SK-MEL-5 (cell line): ENCODE data around the gene SLC4A1AP. TPM values are rescaled to one million over a fixed set of nuclear protein-coding genes. Genes with fewer than 3 reads are reported as not detected.
A peak's percentile ranks its signal among the peaks of the same experiment; 100 is the strongest.
"Not testable (repeated sequence)": the region's sequence is repeated elsewhere in the genome, so short reads cannot be mapped to it uniquely, and the experiment has no call there.

ENCODE experiments used
- DNase-seq: peaks from one replicate; pipeline ENCODE4 v3.0.0-alpha.2; 2016; ENCODE audit warnings: low read depth, low spot score
- in situ Hi-C: cut with HindIII; loops from 2 replicates; pipeline ENCODE4 v1.10.0; 2016; ENCODE audit warnings: low sequenced_read_pairs, high pct_unique_total_duplicates, low pct_unique_long_range_greater_than_20kb
- polyA plus RNA-seq, 2 experiments: library from polyadenylated mRNA; depleted of rRNA; stranded (reverse); fragments of >200 nt; gene quantifications; 2 replicates each; pipeline ENCODE4 v1.2.3, GENCODE V29; 2015
- total RNA-seq: library from RNA; depleted of rRNA; stranded (reverse); fragments of >200 nt; shearing (Covaris generic); gene quantifications from 2 replicates; pipeline ENCODE4 v1.2.3, GENCODE V29; 2014; rRNA removed

SLC4A1AP gene, protein sequence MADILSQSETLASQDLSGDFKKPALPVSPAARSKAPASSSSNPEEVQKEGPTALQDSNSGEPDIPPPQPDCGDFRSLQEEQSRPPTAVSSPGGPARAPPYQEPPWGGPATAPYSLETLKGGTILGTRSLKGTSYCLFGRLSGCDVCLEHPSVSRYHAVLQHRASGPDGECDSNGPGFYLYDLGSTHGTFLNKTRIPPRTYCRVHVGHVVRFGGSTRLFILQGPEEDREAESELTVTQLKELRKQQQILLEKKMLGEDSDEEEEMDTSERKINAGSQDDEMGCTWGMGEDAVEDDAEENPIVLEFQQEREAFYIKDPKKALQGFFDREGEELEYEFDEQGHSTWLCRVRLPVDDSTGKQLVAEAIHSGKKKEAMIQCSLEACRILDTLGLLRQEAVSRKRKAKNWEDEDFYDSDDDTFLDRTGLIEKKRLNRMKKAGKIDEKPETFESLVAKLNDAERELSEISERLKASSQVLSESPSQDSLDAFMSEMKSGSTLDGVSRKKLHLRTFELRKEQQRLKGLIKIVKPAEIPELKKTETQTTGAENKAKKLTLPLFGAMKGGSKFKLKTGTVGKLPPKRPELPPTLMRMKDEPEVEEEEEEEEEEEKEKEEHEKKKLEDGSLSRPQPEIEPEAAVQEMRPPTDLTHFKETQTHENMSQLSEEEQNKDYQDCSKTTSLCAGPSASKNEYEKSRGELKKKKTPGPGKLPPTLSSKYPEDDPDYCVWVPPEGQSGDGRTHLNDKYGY
- 36.6 and 39.8 TPM in 2 replicates for total RNA-seq
- 33.6 and 41.3 TPM in 2 replicates for polyA plus RNA-seq (2015; cell fraction: cytosol; rRNA removed)
- polyA plus RNA-seq (2015; cell fraction: nucleus; rRNA removed): 44.6 and 45.3 TPM in 2 replicates

DNA sequence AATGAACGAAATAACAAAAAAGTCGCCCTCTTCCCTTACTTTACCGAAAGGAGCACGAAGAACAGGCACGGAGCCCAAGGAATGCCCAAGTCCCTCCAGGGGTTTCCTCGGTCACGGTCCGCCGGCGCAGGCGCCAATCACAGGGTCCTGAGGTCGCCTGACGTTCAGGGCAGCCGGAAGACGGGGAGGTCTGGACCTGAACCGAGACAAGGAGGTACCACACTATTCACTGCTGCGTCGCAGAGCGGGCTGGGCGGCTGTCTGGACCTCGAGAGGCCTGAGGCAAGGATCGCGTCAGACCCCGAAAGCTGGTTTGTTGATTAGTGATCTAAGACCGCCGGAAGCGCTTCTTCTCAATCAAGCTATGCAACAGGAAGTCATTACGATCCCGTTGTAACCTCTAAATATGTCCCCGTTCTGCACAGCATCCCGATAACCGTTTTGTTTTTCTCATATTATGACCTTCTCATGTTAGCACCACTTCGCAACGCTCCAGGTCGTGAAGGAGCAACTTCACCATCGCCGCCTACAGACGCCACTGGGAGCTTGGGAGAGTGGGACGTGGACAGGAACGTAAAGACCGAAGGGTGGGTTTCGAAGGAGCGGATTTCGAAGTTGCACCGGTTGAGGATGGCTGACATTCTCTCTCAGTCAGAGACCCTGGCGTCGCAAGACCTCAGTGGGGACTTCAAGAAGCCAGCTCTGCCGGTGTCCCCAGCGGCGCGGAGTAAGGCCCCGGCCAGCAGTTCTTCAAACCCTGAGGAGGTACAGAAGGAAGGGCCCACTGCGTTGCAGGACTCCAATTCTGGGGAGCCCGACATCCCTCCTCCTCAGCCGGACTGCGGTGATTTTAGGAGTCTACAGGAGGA is at the start of gene SLC4A1AP, which contains the start of gene SUPT7L:
Gene SLC4A1AP (plus strand): TSS at position 605 of the 869 bp plus-strand sequence. CDS start 26 bp downstream, at position 631.
Gene SUPT7L (minus strand): TSS at position 330 of the 869 bp plus-strand sequence. CDS start 1,422 bp downstream, outside the sequence.
- DNase-seq: peak; percentile 88
- in situ Hi-C loops: no loop called here

DNA sequence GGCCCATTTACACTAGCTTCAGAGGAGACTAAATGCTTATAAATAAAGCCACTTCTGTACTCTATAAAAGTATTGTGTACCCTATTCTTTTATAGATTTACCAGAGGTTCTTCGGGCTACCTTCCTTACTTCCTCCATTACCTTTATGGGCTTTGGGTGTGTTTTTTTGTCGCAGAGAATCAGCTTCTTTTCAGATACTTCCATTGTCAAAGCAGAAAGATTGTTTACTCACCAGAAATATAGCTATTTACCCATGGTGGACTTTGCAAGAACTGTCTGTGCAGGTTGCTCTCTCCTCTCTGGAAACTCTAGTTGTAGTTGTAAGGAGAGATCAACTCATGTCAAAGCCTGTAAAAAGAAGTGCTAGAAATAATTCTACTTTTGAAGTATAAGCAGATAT is 49.7 kb upstream of the SLC4A1AP start:
- no peak for DNase-seq
- in situ Hi-C loops: no loop called here

DNA sequence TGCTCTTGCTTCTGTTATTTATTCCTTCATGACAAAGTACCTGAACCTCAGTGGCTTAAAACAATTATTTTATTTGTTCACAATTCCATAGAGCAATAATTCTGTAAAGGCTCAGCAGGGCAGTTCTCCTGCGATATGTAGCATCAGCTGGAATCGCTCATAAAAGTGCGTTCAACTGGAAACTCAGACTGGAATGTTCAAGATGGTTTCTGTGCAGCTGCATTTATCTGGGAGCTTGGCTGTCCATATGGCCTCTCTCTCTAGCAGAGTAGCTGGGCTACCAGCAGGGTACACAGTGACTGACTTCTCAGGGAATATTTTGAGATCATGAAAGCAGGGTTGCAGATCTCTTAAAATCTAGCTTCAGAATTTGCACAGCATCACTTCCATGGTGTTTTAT is 48.4 kb upstream of the SLC4A1AP start:
- in situ Hi-C loops: no loop called here
- no peak for DNase-seq

DNA sequence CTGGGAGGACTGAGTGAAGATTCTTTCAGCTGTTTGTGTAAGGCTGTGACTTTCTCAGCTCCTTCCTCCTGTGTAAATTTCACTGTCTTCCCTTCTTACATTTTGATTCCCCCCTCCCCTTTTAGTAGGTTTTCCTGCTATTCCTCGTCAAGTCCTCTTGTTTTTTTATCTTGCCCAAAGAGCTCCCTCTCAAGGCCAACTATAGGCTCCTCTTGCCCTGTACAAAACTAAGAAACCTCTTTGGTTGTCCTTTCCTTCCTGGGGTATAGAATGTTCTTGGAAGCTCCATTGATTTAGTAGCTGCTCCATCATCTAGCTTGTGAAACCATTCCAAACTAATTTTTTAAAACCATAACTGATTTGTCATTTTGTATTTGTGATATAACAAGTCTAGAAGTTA is 42.2 kb upstream of the SLC4A1AP start:
- DNase-seq: peak; percentile 47
- in situ Hi-C loops: no loop called here

DNA sequence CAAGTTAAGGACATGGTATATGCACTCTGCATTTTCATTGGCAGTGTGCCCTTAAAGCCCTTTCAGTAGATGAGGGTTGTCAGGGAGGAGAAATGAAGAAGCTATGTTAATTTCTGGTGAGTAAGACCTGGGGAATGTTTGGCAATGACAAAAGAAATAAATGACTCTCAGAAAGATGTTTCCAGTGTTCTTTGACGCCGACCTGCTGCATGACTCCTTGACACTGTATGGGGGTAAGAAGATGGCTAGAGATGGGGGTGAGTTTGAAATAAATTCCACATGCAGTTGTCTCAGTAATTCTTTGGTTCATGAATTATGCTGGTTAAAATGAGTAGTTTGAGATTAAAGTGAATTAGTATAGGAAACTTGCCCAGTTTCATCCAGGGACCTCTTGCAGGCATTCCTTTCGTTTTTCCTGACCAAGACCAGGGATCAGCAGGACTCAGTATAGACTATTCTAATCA is 40.7 kb upstream of the SLC4A1AP start:
- in situ Hi-C loops: no loop called here
- no peak for DNase-seq

DNA sequence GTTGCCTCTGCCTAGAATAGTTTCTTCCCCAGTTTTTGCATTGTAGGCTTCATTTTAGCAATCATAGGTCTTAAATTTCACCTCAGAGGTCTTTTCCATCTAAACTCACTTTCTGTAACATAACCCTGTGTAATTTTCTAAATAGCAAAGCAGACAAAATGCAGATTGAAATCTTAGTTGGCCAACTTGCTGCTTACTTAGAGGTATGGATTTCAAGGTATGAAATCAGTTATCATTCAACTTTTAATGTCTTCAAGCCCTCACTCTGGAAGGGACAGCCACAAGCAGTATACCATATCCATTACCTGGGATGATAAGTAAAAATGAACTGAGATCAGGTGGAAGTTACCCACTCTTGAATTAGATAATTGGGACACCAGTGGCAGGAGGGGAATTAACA is 38.7 kb upstream of the SLC4A1AP start:
- no peak for DNase-seq
- in situ Hi-C loops: no loop called here

DNA sequence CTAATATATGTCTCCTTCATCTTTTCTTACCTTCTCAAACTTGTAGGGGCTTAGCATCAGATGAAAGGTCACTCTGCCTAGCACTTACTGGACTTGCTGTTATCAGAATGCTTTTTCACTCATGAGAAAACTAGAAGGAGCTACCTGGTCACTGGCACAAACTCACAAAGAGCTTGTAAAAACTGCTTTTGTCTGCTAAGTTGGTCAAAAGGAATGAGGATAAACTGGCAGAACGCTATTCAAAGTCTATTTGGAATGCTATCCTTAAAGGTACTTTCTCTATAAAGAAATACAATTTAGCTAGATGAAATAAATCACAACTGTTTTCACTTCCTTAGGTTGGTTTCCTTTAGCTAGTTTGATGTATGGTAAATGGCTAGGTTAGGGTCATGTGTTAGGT is 37.4 kb upstream of the SLC4A1AP start:
- in situ Hi-C loops: not testable (repeated sequence)

DNA sequence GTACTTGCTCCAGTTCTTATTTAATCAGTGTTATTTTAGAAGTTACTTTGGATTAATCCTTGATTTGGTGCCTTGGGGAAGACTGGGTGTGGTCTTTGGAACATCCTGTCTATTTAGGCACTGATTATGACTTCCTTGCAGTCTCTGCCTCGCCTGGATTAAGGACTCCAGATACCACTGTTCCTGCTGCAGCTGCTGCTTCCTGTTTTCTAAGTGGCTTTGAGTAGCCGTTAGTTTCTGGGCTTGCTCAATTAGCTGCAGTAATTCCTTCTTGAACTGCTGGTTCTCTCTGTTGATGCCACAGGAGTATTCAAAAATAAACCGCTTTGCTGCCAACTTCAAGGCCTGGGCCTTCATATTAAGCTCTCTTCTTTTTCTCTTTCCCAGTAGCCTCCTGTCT is 36.8 kb upstream of the SLC4A1AP start:
- DNase-seq, in situ Hi-C loops: not testable (repeated sequence)

More for the DNA sequence above, 37.4 kb upstream of the SLC4A1AP start:
- DNase-seq: not testable (repeated sequence)

DNA sequence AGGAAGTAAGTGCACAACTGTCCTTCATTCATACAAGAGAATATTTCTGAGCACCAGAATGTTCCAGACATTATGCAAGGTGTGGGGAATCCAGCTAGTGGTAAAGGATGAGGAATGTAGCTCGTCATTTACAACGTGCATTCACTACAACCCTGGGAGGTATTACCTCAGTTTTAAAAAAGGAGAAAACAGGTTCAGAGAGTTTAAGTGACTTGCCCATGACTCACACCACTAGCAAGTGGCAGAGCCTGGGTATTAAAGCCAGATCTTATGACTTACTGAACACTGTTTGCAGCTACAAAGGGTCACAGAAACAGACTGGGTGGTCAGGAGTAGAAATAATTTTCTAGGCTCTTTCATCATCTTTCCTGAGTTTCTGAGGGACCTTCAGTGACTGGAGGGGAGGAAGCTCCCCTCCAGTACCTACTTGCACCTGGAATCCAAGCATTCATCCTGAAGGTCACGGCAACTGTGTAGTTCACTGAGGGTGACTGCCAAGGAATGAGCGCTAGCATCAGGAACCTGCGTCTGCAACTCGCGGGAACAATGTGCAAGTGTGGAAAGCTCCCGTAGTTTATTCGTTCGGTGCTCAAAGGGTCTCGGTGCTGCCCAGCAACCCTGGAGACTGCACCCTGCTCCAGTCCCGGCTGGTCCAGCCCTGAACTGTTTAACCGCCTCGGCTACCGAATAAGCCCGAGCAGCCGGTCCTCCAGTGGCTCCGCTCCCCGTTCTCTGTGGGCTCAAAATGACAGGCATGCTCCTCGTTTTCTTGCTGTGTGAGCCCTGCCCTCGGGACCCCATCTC is 35.5 kb upstream of the SLC4A1AP start:
- no peak for DNase-seq
- in situ Hi-C loops: no loop called here

DNA sequence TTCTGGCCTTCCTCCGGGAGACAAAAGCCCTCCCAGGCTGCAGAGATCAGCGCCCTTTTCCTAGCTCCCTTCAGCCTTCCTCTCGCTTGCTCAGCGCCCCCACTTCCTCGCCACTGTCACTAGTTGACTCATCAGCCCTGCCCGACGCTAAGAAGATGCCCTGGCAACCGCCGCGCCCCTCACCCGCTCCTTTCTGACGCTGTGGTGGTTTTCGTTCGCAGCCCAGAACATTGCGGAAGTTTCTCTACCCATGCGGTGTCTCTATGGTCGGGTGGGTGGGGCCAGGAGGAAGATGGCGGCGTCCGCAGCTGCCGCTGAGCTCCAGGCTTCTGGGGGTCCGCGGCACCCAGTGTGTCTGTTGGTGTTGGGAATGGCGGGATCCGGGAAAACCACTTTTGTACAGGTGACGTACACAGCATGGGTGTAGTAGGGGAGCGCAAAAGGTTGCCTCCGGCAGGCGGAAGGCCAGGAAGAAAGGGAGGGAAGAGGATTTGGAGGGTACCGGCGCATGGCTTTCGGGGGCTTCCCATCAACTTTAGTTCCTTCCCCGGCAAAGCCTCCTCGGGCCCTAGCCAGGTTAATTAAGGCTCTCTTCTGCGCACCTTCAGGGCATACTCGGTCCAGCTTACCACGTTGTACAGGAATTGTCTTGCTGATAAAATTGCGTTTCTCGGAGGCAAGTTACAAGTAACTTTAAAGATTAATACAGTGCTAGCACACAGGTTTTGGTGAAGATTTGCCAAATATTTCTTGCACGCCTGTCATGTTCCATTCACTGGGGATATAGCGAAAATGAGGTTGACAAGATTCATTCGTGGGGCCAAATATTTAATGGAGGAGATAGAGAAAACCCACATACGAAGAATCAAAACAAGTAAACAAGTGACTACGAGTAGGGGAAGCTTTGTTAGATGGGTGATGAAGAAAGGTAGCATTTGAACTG is 34.7 kb upstream of the SLC4A1AP start, which contains the start of the genes CCDC121 and GPN1:
Gene CCDC121 (minus strand): TSS at position 246 of the 943 bp plus-strand sequence. CDS start 1,213 bp downstream, outside the sequence.
Gene GPN1 (plus strand): TSS at position 284 of the 943 bp plus-strand sequence. CDS start 9 bp downstream, at position 293.
- DNase-seq: peak; percentile 86
- in situ Hi-C loops: no loop called here

DNA sequence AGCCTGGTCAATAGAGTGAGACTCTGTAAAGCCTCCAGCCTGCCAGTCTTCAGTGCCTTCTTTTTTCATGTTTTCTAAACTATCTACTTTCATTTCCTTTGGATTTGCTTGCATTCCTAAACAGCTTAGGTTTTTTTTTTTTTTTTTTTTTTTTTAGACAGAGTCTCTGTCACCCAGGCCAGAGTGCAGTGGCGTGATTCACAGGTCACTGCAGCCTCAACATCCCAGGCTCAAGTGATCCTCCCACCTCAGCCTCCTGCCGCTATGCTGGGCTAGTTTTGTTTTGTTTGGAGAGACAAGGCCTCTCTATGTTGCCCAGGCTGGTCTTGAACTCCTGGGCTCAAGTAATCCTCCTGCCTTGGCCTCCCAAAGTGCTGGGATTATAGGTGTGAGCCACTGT is 33.4 kb upstream of the SLC4A1AP start:
- in situ Hi-C loops, DNase-seq: not testable (repeated sequence)

DNA sequence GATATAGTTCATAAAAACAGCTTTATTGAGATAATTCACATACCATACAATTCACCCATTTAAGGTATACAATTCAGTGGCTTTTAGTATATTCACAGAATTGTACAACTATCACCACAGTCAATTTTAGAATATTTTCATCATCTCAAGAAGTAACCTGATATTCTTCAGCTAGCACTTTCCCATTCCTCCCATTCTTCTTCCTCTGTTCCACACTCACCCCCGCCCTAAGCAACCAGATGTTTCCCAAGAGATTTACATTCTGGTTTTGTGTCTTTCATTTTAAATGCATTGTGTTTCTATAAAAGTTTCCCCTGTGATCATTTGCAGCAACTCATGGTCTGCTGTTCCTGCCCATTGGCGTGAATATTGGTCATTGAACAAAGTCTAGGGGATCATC is 29.4 kb upstream of the SLC4A1AP start:
- in situ Hi-C loops: no loop called here
- DNase-seq: no peak

DNA sequence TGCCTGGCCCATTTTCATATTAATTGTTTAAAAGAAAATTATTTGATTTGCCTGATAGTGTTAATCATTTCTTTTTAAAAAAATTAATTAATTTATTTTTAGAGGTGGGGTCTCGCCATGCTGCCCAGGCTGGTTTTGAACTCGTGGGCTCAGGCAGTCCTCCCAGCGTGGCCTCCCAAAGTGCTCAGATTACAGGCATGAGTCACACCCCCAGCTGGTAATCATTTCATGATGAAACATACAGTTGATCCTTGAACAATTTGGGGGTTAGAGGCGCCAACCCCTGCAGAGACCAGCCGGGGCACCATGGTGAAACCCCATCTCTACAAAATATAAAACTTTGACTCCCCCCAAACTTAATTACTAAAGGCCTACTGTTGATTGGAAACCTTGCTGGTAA is 26.9 kb upstream of the SLC4A1AP start:
- in situ Hi-C loops: no loop called here
- DNase-seq: no peak

DNA sequence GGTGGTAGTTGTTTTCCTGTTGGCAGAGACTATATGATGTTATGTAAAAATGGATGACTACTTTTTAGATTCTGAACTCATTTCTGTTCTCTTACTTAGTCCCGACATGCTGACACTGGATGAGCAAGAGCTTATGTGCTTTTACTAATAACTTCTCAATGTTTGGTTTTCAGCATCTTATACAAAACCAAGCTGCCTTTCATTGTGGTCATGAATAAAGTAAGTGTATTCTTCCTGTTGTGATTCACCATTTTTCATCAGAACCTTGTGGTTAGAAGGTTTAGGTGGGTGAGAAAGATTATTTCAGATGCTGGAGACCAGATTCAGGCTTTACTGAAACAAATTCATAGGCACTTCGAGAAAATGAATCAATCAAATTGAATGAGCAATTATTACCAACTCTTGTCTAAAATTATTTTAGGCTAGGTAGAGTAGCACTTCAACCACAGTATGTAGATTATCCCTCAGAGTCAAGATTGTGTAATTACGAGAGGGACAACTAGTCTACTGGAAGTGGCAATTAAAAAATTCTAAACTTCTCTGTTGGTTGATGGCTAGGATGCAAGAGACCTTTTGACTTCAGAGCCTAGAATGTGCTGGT is 25.6 kb upstream of the SLC4A1AP start:
- DNase-seq: no peak
- in situ Hi-C loops: no loop called here

DNA sequence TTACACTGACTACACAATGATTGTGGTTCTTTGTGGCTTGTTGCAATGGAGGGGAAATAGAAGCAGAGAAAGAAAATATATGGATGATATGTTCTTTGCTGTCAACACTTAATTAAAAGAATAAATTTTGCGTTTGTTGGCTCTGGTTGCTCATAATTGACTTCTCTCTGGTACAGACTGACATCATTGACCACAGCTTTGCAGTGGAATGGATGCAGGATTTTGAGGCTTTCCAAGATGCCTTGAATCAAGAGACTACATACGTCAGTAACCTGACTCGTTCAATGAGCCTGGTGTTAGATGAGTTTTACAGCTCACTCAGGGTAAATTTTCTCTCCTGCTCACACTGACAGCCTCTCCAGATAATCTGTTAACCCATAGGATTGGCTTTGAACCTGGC is 25.0 kb upstream of the SLC4A1AP start:
- in situ Hi-C loops: no loop called here
- DNase-seq: no peak
